Tibial artery (tissue), 4 donors: ENCODE measurements around the gene MAPKAPK3.

Experiments
- DNase-seq, 2 donors: peaks; one replicate each; pipeline ENCODE4 v3.0.0-alpha.2; 2019
- H3K27ac ChIP-seq, 2 donors: fragments of 200-600 bp; sonication (generic) in 1 of 2; 1 replicate in 1 of 2; 2 replicates in 1 of 2; pipeline ENCODE4 v1.5.1; 2018 to 2019; ENCODE audit warnings: mild to moderate bottlenecking in 1 of 2
- H3K27me3 ChIP-seq, 2 donors: fragments of 200-600 bp; sonication (generic) in 1 of 2; one replicate each; pipeline versions ENCODE4 v1.5.1 to v1.6.0; 2016 to 2019
- H3K36me3 ChIP-seq, 3 donors: fragments of 200-600 bp; sonication (generic) in 2 of 3; one replicate each; pipeline ENCODE4 v1.5.1; 2016 to 2019; ENCODE audit warnings: mild to moderate bottlenecking in 2 of 3
- H3K4me1 ChIP-seq, 4 donors: fragments of 200-600 bp; sonication (generic) in 2 of 4; 1 replicate in 3 of 4; 2 replicates in 1 of 4; pipeline ENCODE4 v1.5.1; 2016 to 2019
- H3K4me3 ChIP-seq, 2 donors: fragments of 200-600 bp; sonication (generic) in 1 of 2; 1 replicate in 1 of 2; 2 replicates in 1 of 2; pipeline ENCODE4 v1.5.1; 2018 to 2019; ENCODE audit warnings: mild to moderate bottlenecking in 2 of 2
- H3K9me3 ChIP-seq, 3 donors: fragments of 200-600 bp; sonication (generic) in 1 of 3; one replicate each; pipeline ENCODE4 v1.5.1; 2016 to 2019
- CTCF ChIP-seq, 2 experiments: fragments of 200-600 bp in 1 of 2; fragments of 450-650 bp in 1 of 2; IDR thresholded peaks; one replicate each; pipeline ENCODE4 v1.5.1; 2017 to 2019; ENCODE audit warnings: antibody characterized with exemption in 2 of 2, mild to moderate bottlenecking in 1 of 2, moderate library complexity in 1 of 2
- intact Hi-C: fragments of 100-400 bp; cut with DNase I; formaldehyde crosslinking; loops from one replicate; pipeline ENCODE4 v1.15.0; 2023; ENCODE audit warnings: low total_unique reads

Gene MAPKAPK3

GRCh38 chr3:50575372-50575771 is 41.6 kb upstream of the MAPKAPK3 start:
- intact Hi-C loops: loop anchor here (10.0 kb wide), 1 partner anchor 809 kb away; the partner anchor contains the start of gene MANF
- no peaks in the 10 kb centered on the region for H3K9me3 ChIP-seq
- H3K4me1 ChIP-seq: peaks cover 0 to 15% (median 5%) of the 10 kb centered on the region in 4 donors
- DNase-seq: no peak
- H3K27ac ChIP-seq: no peak overlapping the region
- no peak for TF ChIP-seq CTCF (IDR thresholded peaks at IDR 0.05)
- H3K4me3 ChIP-seq: no peak overlapping the region
- no peaks in the 10 kb centered on the region for H3K27me3 ChIP-seq
- H3K36me3 ChIP-seq: peaks cover 4 to 74% (median 41%) of the 10 kb centered on the region in 3 donors

GRCh38 chr3:50577348-50577747 is 39.6 kb upstream of the MAPKAPK3 start:
- no peak for DNase-seq
- no peak overlapping the region for H3K4me3 ChIP-seq
- intact Hi-C loops: loop anchor here (10.0 kb wide), 1 partner anchor 807 kb away; the partner anchor contains the start of gene MANF
- no peaks in the 10 kb centered on the region for H3K9me3 ChIP-seq
- H3K27ac ChIP-seq: no peak overlapping the region
- no peak for TF ChIP-seq CTCF (IDR thresholded peaks at IDR 0.05)
- peaks cover 0 to 12% (median 2%) of the 10 kb centered on the region in 4 donors for H3K4me1 ChIP-seq
- peaks cover 4 to 94% (median 50%) of the 10 kb centered on the region in 3 donors for H3K36me3 ChIP-seq
- no peaks in the 10 kb centered on the region for H3K27me3 ChIP-seq

- H3K4me3 ChIP-seq: no peak overlapping the region
- TF ChIP-seq CTCF (IDR thresholded peaks at IDR 0.05): no peak
- H3K4me1 ChIP-seq: peaks cover 0 to 11% (median 0%) of the 10 kb centered on the region in 4 donors
- intact Hi-C loops: no loop called here
- H3K27ac ChIP-seq: no peak overlapping the region
- no peaks in the 10 kb centered on the region for H3K9me3 ChIP-seq
- no peak for DNase-seq
- H3K27me3 ChIP-seq: no peaks in the 10 kb centered on the region
- H3K36me3 ChIP-seq: peaks cover 4 to 90% (median 45%) of the 10 kb centered on the region in 3 donors
Measured at GRCh38 chr3:50580683-50581458, 36.1 kb upstream of the MAPKAPK3 start.

- peaks cover 4 to 84% (median 42%) of the 10 kb centered on the region in 3 donors for H3K36me3 ChIP-seq
Measured at GRCh38 chr3:50581459-50581842, 35.5 kb upstream of the MAPKAPK3 start.

GRCh38 chr3:50582083-50582482 is 34.9 kb upstream of the MAPKAPK3 start:
- H3K4me3 ChIP-seq: no peak overlapping the region
- no peaks in the 10 kb centered on the region for H3K27me3 ChIP-seq
- no peak for DNase-seq
- peaks cover 0 to 11% (median 0%) of the 10 kb centered on the region in 4 donors for H3K4me1 ChIP-seq
- peaks cover 4 to 78% (median 36%) of the 10 kb centered on the region in 3 donors for H3K36me3 ChIP-seq
- H3K27ac ChIP-seq: no peak overlapping the region
- H3K9me3 ChIP-seq: no peaks in the 10 kb centered on the region
- intact Hi-C loops: no loop called here
- no peak for TF ChIP-seq CTCF (IDR thresholded peaks at IDR 0.05)

More at GRCh38 chr3:50581459-50581842, 35.5 kb upstream of the MAPKAPK3 start:
- H3K27ac ChIP-seq: no peak overlapping the region
- H3K27me3 ChIP-seq: no peaks in the 10 kb centered on the region
- H3K4me1 ChIP-seq: peaks cover 0 to 11% (median 0%) of the 10 kb centered on the region in 4 donors
- DNase-seq: no peak
- no peaks in the 10 kb centered on the region for H3K9me3 ChIP-seq
- TF ChIP-seq CTCF (IDR thresholded peaks at IDR 0.05): no peak
- H3K4me3 ChIP-seq: no peak overlapping the region
- intact Hi-C loops: no loop called here
